ENCODE results near the gene CCN6.
"Not testable (repeated sequence)": the region's sequence is repeated elsewhere in the genome, so short reads cannot be mapped to it uniquely, and the experiment has no call there.

CCN6 gene

GRCh38 chr6:112096901-112097300, 43.0 kb downstream of the CCN6 start:
- no peak overlapping the region for H3K4me3 Mint-ChIP-seq
- no peaks in the 10 kb centered on the region for H3K9me3 Mint-ChIP-seq
- H3K36me3 Mint-ChIP-seq (ENCODE audit: low read depth), result no peaks in the 10 kb centered on the region
- intact Hi-C loops (cut with micrococcal nuclease), result no loop called here
- peaks cover 7% of the 10 kb centered on the region for H3K27me3 Mint-ChIP-seq
- peaks cover 4% of the 10 kb centered on the region for H3K4me1 Mint-ChIP-seq (ENCODE audit: low read depth)
- H3K27ac Mint-ChIP-seq, result no peak overlapping the region

- peaks cover 14% of the 10 kb centered on the region for H3K27me3 Mint-ChIP-seq
- no peaks in the 10 kb centered on the region for H3K36me3 Mint-ChIP-seq (ENCODE audit: low read depth)
- intact Hi-C loops (cut with micrococcal nuclease), result no loop called here
- no peak overlapping the region for H3K27ac Mint-ChIP-seq
- H3K4me1 Mint-ChIP-seq (ENCODE audit: low read depth), result no peaks in the 10 kb centered on the region
- no peak overlapping the region for H3K4me3 Mint-ChIP-seq
- H3K9me3 Mint-ChIP-seq, result peaks cover 9% of the 10 kb centered on the region
Measured at GRCh38 chr6:112100561-112100960, 46.7 kb downstream of the CCN6 start.

DNA sequence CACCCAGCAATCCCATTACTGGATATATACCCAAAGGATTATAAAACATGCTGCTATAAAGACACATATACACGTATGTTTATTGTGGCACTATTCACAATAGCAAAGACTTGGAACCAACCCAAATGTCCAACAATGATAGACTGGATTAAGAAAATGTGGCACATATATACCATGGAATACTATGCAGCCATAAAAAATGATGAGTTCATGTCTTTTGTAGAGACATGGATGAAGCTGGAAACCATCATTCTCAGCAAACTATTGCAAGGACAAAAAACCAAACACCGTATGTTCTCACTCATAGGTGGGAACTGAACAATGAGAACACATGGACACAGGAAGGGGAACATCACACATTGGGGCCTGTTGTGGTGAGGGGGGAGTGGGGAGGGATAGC, 52.1 kb downstream of the CCN6 start:
- intact Hi-C loops (cut with micrococcal nuclease); H3K4me3 Mint-ChIP-seq; H3K9me3 Mint-ChIP-seq; H3K4me1 Mint-ChIP-seq (ENCODE audit: low read depth); H3K36me3 Mint-ChIP-seq (ENCODE audit: low read depth); H3K27ac Mint-ChIP-seq: not testable (repeated sequence)
- peaks cover 24% of the 10 kb centered on the region for H3K27me3 Mint-ChIP-seq

GRCh38 chr6:112106562-112106961, 52.7 kb downstream of the CCN6 start:
- Mint-ChIP-seq H3K36me3 (ENCODE audit: low read depth) (no peaks in the 10 kb centered on the region), H3K4me1 (ENCODE audit: low read depth) (no peaks in the 10 kb centered on the region), H3K27me3 (peaks cover 25% of the 10 kb centered on the region), H3K4me3 (no peak overlapping the region), H3K9me3 (peaks cover 9% of the 10 kb centered on the region), H3K27ac (no peak overlapping the region)
- intact Hi-C loops (cut with micrococcal nuclease), result no loop called here

- H3K36me3 Mint-ChIP-seq (ENCODE audit: low read depth), result no peaks in the 10 kb centered on the region
- peaks cover 9% of the 10 kb centered on the region for H3K9me3 Mint-ChIP-seq
- H3K4me3 Mint-ChIP-seq, result no peak overlapping the region
- H3K4me1 Mint-ChIP-seq (ENCODE audit: low read depth), result peaks cover 9% of the 10 kb centered on the region
- no peak overlapping the region for H3K27ac Mint-ChIP-seq
- peaks cover 39% of the 10 kb centered on the region for H3K27me3 Mint-ChIP-seq
- intact Hi-C loops (cut with micrococcal nuclease), result no loop called here
Measured at GRCh38 chr6:112109262-112109661, 55.4 kb downstream of the CCN6 start.

DNA sequence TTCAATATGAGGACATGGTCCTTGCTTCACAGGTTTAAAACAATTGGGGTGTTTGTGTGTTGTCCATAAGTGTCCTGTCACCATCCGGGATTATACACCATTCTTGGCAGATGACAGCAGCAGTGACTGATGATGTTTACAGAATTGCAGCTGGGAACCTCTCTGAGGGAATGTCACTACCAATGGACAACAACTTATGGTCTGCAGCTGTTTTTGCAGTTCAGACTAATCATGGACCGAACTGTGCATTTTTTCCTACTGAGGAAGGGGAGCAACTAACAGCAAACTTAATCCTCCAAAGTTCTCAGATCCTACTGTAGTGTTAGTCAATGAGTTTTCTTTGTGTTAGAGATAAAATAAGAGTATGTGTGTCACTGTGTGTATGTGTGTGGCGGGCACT, 59.5 kb downstream of the CCN6 start:
- H3K27me3 Mint-ChIP-seq, result peaks cover 40% of the 10 kb centered on the region
- H3K9me3 Mint-ChIP-seq, result no peaks in the 10 kb centered on the region
- no peak overlapping the region for H3K4me3 Mint-ChIP-seq
- intact Hi-C loops (cut with micrococcal nuclease), result no loop called here
- H3K36me3 Mint-ChIP-seq (ENCODE audit: low read depth), result no peaks in the 10 kb centered on the region
- H3K27ac Mint-ChIP-seq, result no peak overlapping the region
- H3K4me1 Mint-ChIP-seq (ENCODE audit: low read depth), result peaks cover 32% of the 10 kb centered on the region

GRCh38 chr6:112113918-112114317, 60.0 kb downstream of the CCN6 start:
- H3K4me1 Mint-ChIP-seq (ENCODE audit: low read depth), result peaks cover 32% of the 10 kb centered on the region
- H3K4me3 Mint-ChIP-seq, result no peak overlapping the region
- H3K36me3 Mint-ChIP-seq (ENCODE audit: low read depth), result no peaks in the 10 kb centered on the region
- no peaks in the 10 kb centered on the region for H3K9me3 Mint-ChIP-seq
- no peak overlapping the region for H3K27ac Mint-ChIP-seq
- H3K27me3 Mint-ChIP-seq, result peaks cover 40% of the 10 kb centered on the region
- intact Hi-C loops (cut with micrococcal nuclease), result no loop called here

DNA sequence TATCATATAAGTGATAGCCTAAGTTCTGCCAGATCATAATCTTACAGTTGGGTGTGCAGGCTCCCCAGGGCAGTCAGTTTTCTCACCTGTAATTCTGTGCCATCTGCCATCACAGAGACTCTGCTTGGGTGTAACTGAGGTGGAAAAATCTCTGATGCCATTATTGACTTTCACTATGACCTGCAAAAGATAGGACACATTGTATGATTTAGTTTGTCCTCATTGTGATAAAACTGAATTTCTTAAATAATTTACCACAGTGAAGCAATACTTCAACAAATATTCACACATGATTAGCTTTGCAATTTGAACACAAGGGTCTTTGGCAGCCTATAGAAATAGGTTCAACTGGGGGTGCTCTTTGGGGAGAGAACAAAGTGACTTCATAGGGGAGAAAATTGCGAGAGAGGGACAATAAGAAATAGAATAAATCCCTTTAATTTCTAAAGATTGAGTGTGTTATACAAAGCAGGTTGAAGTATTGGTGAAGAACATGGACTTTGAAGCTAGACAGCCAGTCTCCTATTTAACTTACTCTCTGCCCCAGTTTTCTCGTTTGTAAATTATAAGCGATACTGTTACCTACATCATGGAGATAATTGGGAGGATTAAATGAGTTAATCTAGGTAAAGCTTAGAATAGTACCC, 60.8 kb downstream of the CCN6 start:
- H3K4me1 Mint-ChIP-seq (ENCODE audit: low read depth), result peaks cover 32% of the 10 kb centered on the region
- H3K4me3 Mint-ChIP-seq, result no peak overlapping the region
- intact Hi-C loops (cut with micrococcal nuclease), result no loop called here
- no peaks in the 10 kb centered on the region for H3K36me3 Mint-ChIP-seq (ENCODE audit: low read depth)
- H3K9me3 Mint-ChIP-seq, result no peaks in the 10 kb centered on the region
- no peak overlapping the region for H3K27ac Mint-ChIP-seq
- H3K27me3 Mint-ChIP-seq, result peaks cover 39% of the 10 kb centered on the region

DNA sequence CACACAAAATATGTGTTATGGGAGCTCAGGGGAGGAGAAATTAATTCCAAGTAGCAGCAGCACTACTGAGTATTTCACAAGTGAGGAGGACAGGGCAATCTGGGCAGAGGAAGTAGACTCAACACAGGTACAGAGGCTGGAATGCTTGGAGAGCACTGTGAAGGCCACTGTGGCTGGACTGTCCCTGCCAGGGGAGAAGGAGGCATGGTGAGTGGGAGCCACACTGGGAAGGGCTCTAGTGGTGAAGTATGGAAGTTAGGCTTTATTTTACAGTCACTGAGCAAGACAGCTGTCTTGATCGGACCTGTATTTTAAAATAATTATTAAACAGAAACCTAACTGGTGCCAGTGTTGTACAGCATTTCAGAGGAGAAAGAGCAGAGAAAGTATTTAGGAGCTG, 62.3 kb downstream of the CCN6 start:
- H3K27ac Mint-ChIP-seq, result no peak overlapping the region
- H3K4me1 Mint-ChIP-seq (ENCODE audit: low read depth), result peaks cover 32% of the 10 kb centered on the region
- no peaks in the 10 kb centered on the region for H3K36me3 Mint-ChIP-seq (ENCODE audit: low read depth)
- no peak overlapping the region for H3K4me3 Mint-ChIP-seq
- no peaks in the 10 kb centered on the region for H3K9me3 Mint-ChIP-seq
- intact Hi-C loops (cut with micrococcal nuclease), result no loop called here
- H3K27me3 Mint-ChIP-seq, result peaks cover 41% of the 10 kb centered on the region

- no peak overlapping the region for H3K4me3 Mint-ChIP-seq
- H3K9me3 Mint-ChIP-seq, result no peaks in the 10 kb centered on the region
- intact Hi-C loops (cut with micrococcal nuclease), result no loop called here
- H3K4me1 Mint-ChIP-seq (ENCODE audit: low read depth), result peaks cover 29% of the 10 kb centered on the region
- no peaks in the 10 kb centered on the region for H3K36me3 Mint-ChIP-seq (ENCODE audit: low read depth)
- peak overlapping the region; percentile 10 for H3K27ac Mint-ChIP-seq
- H3K27me3 Mint-ChIP-seq, result peaks cover 41% of the 10 kb centered on the region
Measured at GRCh38 chr6:112117554-112117953, 63.6 kb downstream of the CCN6 start.

GRCh38 chr6:112118034-112118433, 64.1 kb downstream of the CCN6 start:
- Mint-ChIP-seq H3K27me3 (peaks cover 41% of the 10 kb centered on the region), H3K9me3 (no peaks in the 10 kb centered on the region), H3K4me1 (ENCODE audit: low read depth) (peaks cover 32% of the 10 kb centered on the region), H3K4me3 (no peak overlapping the region), H3K36me3 (ENCODE audit: low read depth) (no peaks in the 10 kb centered on the region), H3K27ac (peak overlapping the region; percentile 10)
- intact Hi-C loops (cut with micrococcal nuclease), result no loop called here
